Vagina (tissue), 2 donors: ENCODE data around the gene SLC16A5. TPM values are rescaled to one million over a fixed set of nuclear protein-coding genes. Genes with fewer than 3 reads are reported as not detected.
"Not testable (repeated sequence)": the region's sequence is repeated elsewhere in the genome, so short reads cannot be mapped to it uniquely, and the experiment has no call there.

Experiments used
- DNase-seq, 2 donors: peaks; one replicate each; pipeline ENCODE4 v3.0.0-alpha.2; 2017; ENCODE audit errors: extremely low spot score in 2 of 2
- H3K27ac ChIP-seq: fragments of 200-600 bp; sonication (generic); one replicate; pipeline ENCODE4 v1.5.1; 2019
- H3K27me3 ChIP-seq: fragments of 200-600 bp; sonication (generic); one replicate; pipeline ENCODE4 v1.5.1; 2019
- H3K36me3 ChIP-seq, 2 donors: fragments of 200-600 bp; sonication (generic); one replicate each; pipeline ENCODE4 v1.5.1; 2017 to 2019
- H3K4me1 ChIP-seq: fragments of 200-600 bp; sonication (generic); one replicate; pipeline ENCODE4 v1.5.1; 2019
- H3K4me3 ChIP-seq, 2 donors: fragments of 200-600 bp; sonication (generic); 1 replicate in 1 of 2; 2 replicates in 1 of 2; pipeline ENCODE4 v1.5.1; 2016 to 2019
- H3K9me3 ChIP-seq: fragments of 200-600 bp; sonication (generic); one replicate; pipeline ENCODE4 v1.5.1; 2019
- CTCF ChIP-seq, 3 experiments: fragments of 450-650 bp in 2 of 3; fragments of 200-600 bp in 1 of 3; sonication (generic) in 1 of 3; IDR thresholded peaks; one replicate each; pipeline ENCODE4 v1.5.1; 2017 to 2019; ENCODE audit warnings: antibody characterized with exemption in 3 of 3, mild to moderate bottlenecking in 2 of 3, moderate library complexity in 2 of 3
- POLR2A ChIP-seq, 2 donors: fragments of 450-650 bp; IDR thresholded peaks; one replicate each; pipeline ENCODE4 v1.6.1; 2017; ENCODE audit warnings: antibody characterized with exemption in 2 of 2, mild to moderate bottlenecking in 2 of 2, moderate library complexity in 2 of 2
- POLR2AphosphoS5 ChIP-seq, 2 donors: sonication (generic); formaldehyde crosslinking; IDR thresholded peaks; one replicate each; pipeline ENCODE4 v1.9.0; 2017; ENCODE audit warnings: antibody characterized with exemption in 2 of 2, mild to moderate bottlenecking in 2 of 2, low read depth in 1 of 2; ENCODE audit not compliant: insufficient read depth in 1 of 2
- intact Hi-C: fragments of 100-400 bp; cut with DNase I; formaldehyde crosslinking; loops from one replicate; pipeline ENCODE4 v1.15.1; 2023
- total RNA-seq: library from RNA; depleted of rRNA; stranded (reverse); fragments of >200 nt; gene quantifications from one replicate; pipeline ENCODE4 v1.2.3, GENCODE V29; 2016

Gene SLC16A5, protein sequence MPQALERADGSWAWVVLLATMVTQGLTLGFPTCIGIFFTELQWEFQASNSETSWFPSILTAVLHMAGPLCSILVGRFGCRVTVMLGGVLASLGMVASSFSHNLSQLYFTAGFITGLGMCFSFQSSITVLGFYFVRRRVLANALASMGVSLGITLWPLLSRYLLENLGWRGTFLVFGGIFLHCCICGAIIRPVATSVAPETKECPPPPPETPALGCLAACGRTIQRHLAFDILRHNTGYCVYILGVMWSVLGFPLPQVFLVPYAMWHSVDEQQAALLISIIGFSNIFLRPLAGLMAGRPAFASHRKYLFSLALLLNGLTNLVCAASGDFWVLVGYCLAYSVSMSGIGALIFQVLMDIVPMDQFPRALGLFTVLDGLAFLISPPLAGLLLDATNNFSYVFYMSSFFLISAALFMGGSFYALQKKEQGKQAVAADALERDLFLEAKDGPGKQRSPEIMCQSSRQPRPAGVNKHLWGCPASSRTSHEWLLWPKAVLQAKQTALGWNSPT
- 26.8 TPM for total RNA-seq

GRCh38 chr17:75087558-75088453 is at the start of gene SLC16A5:
Gene SLC16A5, plus strand, starts transcription at chr17:75087954. Its CDS starts 5,683 bp downstream, at chr17:75093637.
- DNase-seq, result peak in 1 of 2 donors; percentile 96
- Histone ChIP-seq H3K27me3 (no peaks in the 10 kb centered on the region), H3K4me3 (peak within 1 kb of the TSS; percentile 76 to 80), H3K4me1 (peaks cover 58% of the 10 kb centered on the region), H3K36me3 (no peaks in the 10 kb centered on the region), H3K9me3 (no peaks in the 10 kb centered on the region), H3K27ac (peak within 1 kb of the TSS; percentile 94)
- intact Hi-C loops, result no loop called here
- TF ChIP-seq CTCF (IDR thresholded peaks at IDR 0.05) (no peak), POLR2A (IDR thresholded peaks at IDR 0.05) (peak in 1 of 2 donors; percentile 48), POLR2AphosphoS5 (IDR thresholded peaks at IDR 0.05; ENCODE audit: insufficient read depth in 1 of 2, low read depth in 1 of 2) (peak; percentile 38 to 76)

DNA sequence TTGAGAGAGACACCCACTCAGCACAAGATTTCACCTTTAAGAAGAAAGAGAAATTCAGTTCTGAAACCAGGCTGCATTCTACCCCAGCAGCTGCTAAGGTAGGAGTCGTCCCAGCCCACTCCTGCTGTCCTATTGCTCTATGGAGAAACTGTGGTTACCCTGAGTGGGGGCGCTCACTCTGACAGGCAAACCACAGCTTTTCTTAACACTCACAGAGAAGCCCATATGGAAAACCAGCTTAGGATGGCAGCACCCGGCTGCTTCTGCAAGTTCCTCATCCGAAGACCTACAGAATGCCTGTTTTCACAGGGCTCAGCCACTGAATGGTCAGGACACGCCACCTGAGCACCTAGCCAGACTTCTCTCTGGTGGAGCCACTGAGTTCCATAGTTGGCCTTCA is 48.5 kb upstream of the SLC16A5 start:
- Histone ChIP-seq H3K4me1 (peaks cover 20% of the 10 kb centered on the region), H3K27me3 (no peaks in the 10 kb centered on the region), H3K27ac (no peak overlapping the region), H3K36me3 (peaks cover 3 to 39% of the 10 kb centered on the region in 2 donors), H3K9me3 (no peaks in the 10 kb centered on the region), H3K4me3 (no peak overlapping the region)
- DNase-seq, result no peak
- no peak for TF ChIP-seq POLR2AphosphoS5 (IDR thresholded peaks at IDR 0.05; ENCODE audit: insufficient read depth in 1 of 2, low read depth in 1 of 2)
- no peak for TF ChIP-seq CTCF (IDR thresholded peaks at IDR 0.05)
- no peak for TF ChIP-seq POLR2A (IDR thresholded peaks at IDR 0.05)
- intact Hi-C loops, result loop anchor here (10.0 kb wide), 1 partner anchor 74 kb away; no protein-coding TSS in a partner anchor

DNA sequence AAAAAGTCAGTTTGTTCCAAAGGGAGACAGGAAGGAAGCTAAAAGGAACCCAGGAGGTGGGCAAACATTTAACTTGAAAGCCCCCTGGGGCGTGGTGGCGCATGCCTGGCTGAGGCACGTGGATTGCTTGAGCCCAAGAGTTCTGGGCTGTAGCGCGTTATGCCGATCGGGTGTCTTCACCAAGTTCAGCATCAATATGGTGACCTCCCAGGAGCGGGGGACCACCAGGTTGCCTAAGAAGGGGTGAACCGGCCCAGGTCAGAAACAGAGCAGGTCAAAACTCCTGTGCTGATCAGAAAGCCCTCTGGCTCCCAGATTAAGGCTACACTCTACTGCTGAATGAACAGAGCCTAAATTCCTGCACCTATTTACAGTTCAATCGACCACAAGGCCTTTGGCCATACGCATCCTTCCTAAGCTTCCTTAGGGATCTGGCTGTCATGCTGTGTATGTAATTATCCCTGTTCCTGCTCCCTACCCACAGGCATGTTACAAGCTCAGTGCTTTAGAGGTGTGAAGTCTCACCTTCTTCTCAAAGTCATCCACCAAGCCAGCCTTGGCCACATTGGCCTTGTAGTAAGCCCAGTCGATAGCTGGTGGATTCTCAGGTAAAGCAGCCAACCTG is 46.0 kb upstream of the SLC16A5 start:
- intact Hi-C loops, result no loop called here
- H3K36me3 ChIP-seq, result peaks cover 3 to 39% of the 10 kb centered on the region in 2 donors
- no peak for DNase-seq
- H3K27me3 ChIP-seq, result no peaks in the 10 kb centered on the region
- no peak overlapping the region for H3K27ac ChIP-seq
- H3K4me3 ChIP-seq, result no peak overlapping the region
- H3K9me3 ChIP-seq, result no peaks in the 10 kb centered on the region
- H3K4me1 ChIP-seq, result peaks cover 16% of the 10 kb centered on the region
- TF ChIP-seq POLR2AphosphoS5 (IDR thresholded peaks at IDR 0.05; ENCODE audit: insufficient read depth in 1 of 2, low read depth in 1 of 2), result no peak
- TF ChIP-seq CTCF (IDR thresholded peaks at IDR 0.05), result no peak
- TF ChIP-seq POLR2A (IDR thresholded peaks at IDR 0.05), result no peak

DNA sequence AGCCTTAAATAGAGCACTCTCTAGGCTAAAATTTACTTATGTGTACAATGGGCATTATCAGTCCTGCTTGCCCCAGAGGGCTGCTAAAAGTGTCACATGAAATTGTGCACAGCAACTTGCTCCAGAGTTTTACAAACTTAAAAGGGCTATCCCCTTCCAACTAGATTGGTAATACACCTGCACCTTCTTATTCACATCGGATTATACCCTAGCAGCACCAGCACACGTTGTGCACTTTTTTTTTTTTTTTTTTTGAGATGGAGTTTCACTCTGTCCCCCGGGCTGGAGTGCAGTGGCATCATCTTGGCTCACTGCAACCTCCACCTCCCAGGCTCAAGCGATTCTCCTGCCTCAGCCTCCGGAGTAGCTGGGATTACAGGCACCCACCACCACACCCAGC is 44.0 kb upstream of the SLC16A5 start:
- H3K9me3 ChIP-seq, H3K4me3 ChIP-seq, H3K27me3 ChIP-seq, DNase-seq, intact Hi-C loops, H3K27ac ChIP-seq: not testable (repeated sequence)
- H3K4me1 ChIP-seq, result peaks cover 29% of the 10 kb centered on the region
- H3K36me3 ChIP-seq, result peaks cover 3 to 31% of the 10 kb centered on the region in 2 donors

DNA sequence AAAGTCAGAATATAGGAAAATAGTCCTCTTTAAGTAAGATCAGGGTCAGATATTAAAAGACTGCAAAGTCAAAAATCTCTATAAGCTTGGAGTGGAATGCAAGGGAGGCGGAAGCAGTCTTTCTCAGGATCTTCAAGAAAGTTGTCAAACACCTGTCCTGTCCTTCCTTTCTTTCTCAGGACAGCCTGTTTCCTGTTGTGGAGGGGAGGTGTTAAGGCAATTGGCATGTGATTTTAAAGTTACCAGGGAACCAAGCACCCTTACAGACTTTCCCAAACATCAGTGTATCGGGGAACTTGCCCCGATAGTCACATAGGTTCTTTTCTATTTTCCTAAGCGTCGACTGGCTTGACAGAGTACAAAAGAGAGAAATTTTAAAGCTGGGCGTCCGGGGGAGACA is 43.0 kb upstream of the SLC16A5 start:
- peaks cover 36% of the 10 kb centered on the region for H3K4me1 ChIP-seq
- intact Hi-C loops, result no loop called here

DNA sequence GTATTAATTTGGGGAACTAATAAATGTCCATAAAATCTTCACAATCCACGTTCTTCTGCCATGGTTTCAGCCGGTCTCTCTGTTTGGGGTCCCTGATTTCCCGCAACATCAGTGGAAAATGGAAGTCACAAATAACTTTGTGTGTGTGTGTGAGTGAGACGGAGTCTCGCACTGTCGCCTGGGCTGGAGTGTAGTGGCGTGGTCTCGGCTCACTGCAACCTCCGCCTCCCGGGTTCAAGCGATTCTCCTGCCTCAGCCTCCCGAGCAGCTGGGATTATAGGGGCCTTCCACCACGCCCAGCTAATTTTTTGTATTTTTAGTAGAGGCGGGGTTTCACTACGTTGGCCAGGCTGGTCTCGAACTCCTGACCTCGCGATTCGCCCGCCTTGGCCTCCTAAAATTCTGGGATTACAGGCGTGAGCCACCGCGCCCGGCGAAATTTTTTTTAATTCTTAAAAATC is 41.8 kb upstream of the SLC16A5 start:
- Histone ChIP-seq H3K4me3 (peak overlapping the region; percentile 84 to 90), H3K36me3 (peaks cover 0 to 20% of the 10 kb centered on the region in 2 donors), H3K4me1 (peaks cover 36% of the 10 kb centered on the region), H3K27ac (peak overlapping the region; percentile 95)
- H3K27me3 ChIP-seq, H3K9me3 ChIP-seq, DNase-seq, intact Hi-C loops: not testable (repeated sequence)

More for the DNA sequence above, 43.0 kb upstream of the SLC16A5 start:
- TF ChIP-seq POLR2AphosphoS5 (IDR thresholded peaks at IDR 0.05; ENCODE audit: insufficient read depth in 1 of 2, low read depth in 1 of 2), result no peak
- no peak for TF ChIP-seq POLR2A (IDR thresholded peaks at IDR 0.05)
- TF ChIP-seq CTCF (IDR thresholded peaks at IDR 0.05), result no peak
- H3K27me3 ChIP-seq, result no peaks in the 10 kb centered on the region
- DNase-seq, result no peak
- H3K9me3 ChIP-seq, result no peaks in the 10 kb centered on the region
- no peak overlapping the region for H3K27ac ChIP-seq
- H3K36me3 ChIP-seq, result peaks cover 3 to 22% of the 10 kb centered on the region in 2 donors
- H3K4me3 ChIP-seq, result no peak overlapping the region
